ENCODE data around the gene LLGL2.

- TF ChIP-seq, protein P1, sequence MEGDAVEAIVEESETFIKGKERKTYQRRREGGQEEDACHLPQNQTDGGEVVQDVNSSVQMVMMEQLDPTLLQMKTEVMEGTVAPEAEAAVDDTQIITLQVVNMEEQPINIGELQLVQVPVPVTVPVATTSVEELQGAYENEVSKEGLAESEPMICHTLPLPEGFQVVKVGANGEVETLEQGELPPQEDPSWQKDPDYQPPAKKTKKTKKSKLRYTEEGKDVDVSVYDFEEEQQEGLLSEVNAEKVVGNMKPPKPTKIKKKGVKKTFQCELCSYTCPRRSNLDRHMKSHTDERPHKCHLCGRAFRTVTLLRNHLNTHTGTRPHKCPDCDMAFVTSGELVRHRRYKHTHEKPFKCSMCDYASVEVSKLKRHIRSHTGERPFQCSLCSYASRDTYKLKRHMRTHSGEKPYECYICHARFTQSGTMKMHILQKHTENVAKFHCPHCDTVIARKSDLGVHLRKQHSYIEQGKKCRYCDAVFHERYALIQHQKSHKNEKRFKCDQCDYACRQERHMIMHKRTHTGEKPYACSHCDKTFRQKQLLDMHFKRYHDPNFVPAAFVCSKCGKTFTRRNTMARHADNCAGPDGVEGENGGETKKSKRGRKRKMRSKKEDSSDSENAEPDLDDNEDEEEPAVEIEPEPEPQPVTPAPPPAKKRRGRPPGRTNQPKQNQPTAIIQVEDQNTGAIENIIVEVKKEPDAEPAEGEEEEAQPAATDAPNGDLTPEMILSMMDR (conservative IDR thresholded peaks at IDR 0.05): no peak
- TF ChIP-seq EZH2 (IDR thresholded peaks at IDR 0.05; ENCODE audit: low read depth): no peak
Observed at GRCh38 chr17:75498726-75499213, 26.7 kb upstream of the LLGL2 start.

Data from PC-9 (cell line).